Activated CD4-positive, alpha-beta T cell treated with anti-CD3 and anti-CD28 coated beads, Interleukin-2, amount 50 U/mL, for 4 hours (primary cell): ENCODE results near the gene FBXW12.
A peak's percentile ranks its signal among the peaks of the same experiment; 100 is the strongest.
"Not testable (repeated sequence)": the region's sequence is repeated elsewhere in the genome, so short reads cannot be mapped to it uniquely, and the experiment has no call there.

Experiments
- DNase-seq, 2 experiments: peaks; one replicate each; pipeline ENCODE4 v3.0.0-alpha.2; 2020

FBXW12 gene

DNA sequence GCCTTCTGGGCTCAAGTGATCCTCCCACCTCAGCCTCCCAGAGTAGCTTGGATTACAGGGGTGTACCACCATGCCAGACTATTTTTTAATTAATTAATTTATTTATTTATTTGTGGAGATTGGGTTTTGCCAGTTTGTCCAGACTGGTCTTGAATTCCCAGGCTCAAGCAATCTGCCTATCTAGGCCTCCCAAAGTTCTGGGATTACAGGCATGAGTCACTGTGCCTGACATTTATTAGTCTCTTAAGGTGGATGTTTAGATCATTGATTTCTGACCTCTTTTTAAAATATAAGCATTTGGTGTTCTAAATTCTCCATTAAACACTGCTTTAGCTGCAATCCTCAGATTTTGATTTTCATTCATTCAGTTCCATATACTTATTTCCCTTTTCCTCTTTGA is 15.6 kb downstream of the FBXW12 start:
- DNase-seq = no peak

DNA sequence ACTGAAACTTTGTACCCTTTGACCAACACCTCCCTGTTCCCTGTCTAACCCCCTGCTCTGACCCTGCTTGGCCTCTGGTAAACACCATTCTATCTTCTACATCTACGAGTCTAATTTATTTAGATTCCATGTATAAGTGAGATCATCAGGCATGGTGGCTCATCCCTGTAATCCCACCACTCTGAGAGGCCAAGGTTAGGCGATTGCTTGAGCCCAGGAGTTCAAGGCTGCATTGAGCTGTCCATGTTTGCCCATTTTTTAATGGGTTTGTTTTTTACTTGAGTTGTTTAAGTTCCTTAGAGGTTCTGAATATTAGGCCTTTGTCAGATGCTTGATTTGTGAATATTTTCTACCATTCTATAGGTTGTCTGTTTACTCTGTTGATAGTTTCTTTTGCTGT is 16.9 kb downstream of the FBXW12 start:
- no peak for DNase-seq

- no peak for DNase-seq
Observed at GRCh38 chr3:48394391-48394790, 22.4 kb downstream of the FBXW12 start.

DNA sequence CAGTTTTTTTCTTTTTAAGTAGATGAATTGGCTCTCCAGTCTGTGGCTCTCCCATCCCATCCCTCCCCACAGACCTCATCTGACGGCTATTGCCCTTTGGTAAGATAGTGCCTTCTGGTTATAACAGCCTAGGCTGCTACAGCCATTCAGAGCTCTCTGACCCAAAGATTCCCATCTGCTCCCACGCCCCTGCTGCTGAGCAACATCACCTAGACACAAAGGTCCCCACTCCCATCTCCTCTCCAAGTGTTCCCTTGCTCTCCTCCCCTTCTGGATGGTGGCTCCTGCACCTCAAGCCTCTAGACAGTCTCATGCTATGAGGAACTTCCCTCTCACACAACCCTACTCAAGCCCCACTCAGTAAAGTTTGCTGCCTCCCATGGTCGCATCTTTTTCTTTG is 23.7 kb downstream of the FBXW12 start:
- DNase-seq = no peak

GRCh38 chr3:48397767-48398681 is 26.0 kb downstream of the FBXW12 start:
- no peak for DNase-seq

- no peak for DNase-seq
Observed at GRCh38 chr3:48398701-48399386, 26.8 kb downstream of the FBXW12 start.

GRCh38 chr3:48399387-48400172 is 27.6 kb downstream of the FBXW12 start:
- no peak for DNase-seq

GRCh38 chr3:48400824-48401433 is 28.9 kb downstream of the FBXW12 start:
- peak; percentile 56 to 60 for DNase-seq

GRCh38 chr3:48401434-48401901 is 29.4 kb downstream of the FBXW12 start:
- DNase-seq = not testable (repeated sequence)

GRCh38 chr3:48402281-48402732 is 30.3 kb downstream of the FBXW12 start:
- DNase-seq = no peak

DNA sequence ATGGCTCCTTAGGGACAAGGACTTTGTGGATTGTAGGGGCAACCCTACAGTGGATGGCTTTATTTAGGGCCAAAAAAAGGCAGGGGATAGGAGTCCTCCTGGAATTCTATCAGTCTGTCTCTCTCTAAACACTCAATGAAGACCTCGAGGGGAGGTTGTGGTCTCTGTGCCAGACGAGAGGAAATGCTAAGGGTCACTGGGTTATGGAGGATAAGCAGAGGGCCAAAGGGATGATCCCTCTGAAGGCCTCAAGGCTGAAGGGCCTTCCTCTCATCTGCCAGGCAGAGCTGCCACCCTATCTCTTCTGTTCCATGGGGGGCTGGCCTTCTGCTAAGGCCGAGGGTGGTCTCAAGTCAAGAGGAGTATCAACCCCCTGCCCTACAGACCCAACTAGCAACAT is 30.9 kb downstream of the FBXW12 start:
- DNase-seq = no peak

- no peak for DNase-seq
Observed at GRCh38 chr3:48403533-48404439, 31.8 kb downstream of the FBXW12 start.

DNA sequence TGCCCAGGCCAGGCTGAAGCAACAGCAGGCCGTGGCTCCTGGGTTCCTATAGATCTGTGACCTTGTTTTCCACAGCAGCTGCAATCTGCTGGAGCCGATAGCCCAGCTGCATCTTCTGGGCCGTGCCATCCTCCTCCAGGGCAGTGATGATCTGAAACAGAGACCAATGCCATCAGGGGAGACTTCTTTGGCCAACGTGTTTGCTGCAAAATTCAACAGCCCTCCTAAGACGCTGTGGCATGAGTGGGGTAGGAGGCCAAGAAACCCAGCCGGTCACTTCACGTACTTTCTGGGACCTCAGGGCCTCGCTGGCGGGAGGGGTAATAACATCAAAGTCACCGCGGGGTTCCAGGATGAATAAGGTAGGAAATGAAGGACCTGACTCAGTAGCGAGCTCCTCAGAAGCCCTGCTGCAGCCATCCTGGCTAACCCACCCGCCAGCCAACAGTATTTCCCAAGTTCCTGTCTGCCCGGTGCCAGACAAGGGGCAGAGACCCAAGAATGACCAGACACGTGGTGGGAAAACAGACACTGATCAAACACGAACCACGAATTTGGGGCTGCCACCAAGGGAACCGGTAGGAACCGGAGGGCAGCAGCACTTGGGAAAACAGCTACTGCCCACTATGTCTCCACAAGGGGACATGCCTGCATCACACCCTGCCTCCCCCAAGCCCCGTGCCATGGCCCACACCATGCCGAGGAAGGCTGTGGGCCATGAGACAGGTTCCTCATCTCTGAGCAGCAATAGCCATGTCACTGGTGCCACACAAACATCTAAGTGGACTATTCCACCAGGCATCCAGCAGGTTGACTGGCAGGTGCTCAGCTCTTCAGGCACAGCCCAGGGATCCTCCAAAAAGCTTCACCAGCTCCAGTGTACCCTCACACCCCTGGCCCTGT is 32.7 kb downstream of the FBXW12 start:
- DNase-seq = no peak

DNA sequence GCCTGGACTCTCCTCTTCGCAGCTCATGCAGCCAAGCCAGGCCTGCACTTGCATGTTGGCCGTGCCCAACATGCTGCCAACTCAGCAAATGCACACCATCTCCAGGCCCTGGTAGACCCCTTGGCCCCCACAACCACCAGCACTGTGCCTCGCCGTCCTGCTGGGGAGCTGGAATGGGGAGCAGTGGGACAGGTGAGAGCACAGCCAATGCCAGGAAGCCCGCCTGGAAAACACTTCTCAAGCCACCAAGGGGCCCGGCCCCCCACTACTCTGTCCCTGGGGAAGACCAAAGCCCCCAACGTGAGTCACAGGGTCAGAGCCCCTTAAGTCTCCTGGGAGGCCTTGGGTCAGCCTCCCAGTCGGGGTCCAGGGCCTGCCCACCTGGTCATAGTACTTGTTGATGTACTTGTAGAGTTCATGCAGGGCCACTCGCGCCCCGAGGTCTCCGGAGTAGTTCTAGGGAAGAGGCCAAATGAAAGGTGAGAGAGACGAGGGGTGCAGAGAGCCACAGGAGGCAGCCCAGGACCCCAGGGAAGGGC is 33.4 kb downstream of the FBXW12 start:
- DNase-seq = no peak

DNA sequence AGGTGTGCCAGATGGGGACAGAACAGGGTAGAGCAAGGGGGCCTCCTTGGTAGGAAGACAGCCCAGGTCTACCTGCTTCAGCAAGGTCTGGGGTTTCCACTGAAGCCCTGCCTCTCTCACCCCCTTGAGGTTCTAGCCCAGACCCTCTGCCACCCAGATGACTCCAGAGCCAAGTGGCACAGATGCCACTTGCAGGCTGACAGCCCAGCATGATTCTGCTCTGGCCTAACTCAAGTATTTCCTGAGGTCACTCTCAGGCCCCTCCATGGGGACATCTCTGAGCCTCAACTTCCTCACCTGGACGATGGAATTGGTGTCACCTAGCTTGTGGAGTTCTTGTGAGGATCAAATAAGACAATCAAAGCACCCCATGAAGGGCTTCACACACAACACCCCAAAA is 34.0 kb downstream of the FBXW12 start:
- no peak for DNase-seq

DNA sequence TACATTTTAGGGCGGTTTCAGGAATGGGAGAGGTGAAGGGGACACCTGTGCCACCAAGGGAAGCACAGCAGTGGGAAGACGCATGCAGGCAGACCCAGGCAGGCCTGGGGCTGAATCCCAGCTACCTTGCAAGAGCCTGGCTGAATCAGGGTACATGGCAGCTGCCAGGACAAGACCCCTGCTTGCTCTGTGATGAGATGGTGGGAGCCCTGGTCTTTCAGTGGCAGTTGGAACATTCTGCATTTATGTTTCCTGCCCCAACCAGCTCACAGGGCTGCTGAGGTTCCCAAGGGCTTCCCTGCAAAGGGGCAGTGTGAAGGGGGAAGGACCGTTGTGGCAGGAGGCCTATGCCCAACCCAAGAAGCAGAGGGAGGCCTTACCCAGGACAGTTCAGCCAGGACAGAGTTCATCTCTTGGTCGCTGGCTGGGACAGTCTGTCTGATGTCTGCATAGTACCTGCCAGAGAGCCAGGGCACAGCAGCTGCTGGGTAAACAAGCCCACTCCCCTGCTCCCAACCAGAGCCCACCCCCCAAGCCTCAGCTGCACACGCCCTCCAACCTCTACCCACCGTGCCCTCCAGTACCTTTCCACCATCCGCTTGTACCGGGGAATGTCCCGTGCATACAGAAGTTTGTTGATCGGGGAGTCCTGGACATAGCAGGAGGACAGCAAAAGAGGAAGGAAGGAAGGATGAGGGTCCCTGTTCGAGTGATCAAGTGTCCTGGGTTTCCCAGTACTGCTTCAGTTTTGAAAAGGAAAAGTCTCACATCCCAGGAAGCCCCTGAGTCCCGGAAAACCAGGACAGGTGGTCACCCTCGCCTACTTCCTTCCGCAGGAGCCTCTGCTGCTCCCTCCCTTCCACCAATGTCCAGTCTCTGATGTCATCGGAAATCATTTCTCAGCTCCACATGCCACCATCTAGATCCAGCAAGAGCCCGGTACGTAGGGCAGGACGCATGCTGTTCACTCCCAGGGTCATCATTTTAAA is 34.7 kb downstream of the FBXW12 start:
- no peak for DNase-seq

- DNase-seq = no peak
Observed at GRCh38 chr3:48407542-48408099, 35.6 kb downstream of the FBXW12 start.

- DNase-seq = no peak
Observed at GRCh38 chr3:48408823-48409281, 36.8 kb downstream of the FBXW12 start.
